Omental fat pad (tissue), 4 donors: ENCODE data around the gene CACNA1D. TPM values are rescaled to one million over a fixed set of nuclear protein-coding genes. Genes with fewer than 3 reads are reported as not detected.

Experiments used
- ATAC-seq: fragments of 150-250 bp; one replicate; pipeline ENCODE4 v1.9.1; 2016; ENCODE audit warnings: mild to moderate bottlenecking, moderate library complexity; ENCODE audit not compliant: low FRiP score
- DNase-seq: peaks from one replicate; pipeline ENCODE4 v3.0.0-alpha.2; 2019; ENCODE audit warnings: low spot score
- total RNA-seq, 4 donors: library from RNA; depleted of rRNA; stranded (reverse); fragments of >200 nt; gene quantifications; one replicate each; pipeline ENCODE4 v1.1.0, GENCODE V29; 2016
- TF ChIP-seq, protein P1 (sequence below), 3 donors: fragments of 450-650 bp; IDR thresholded peaks; one replicate each; pipeline ENCODE4 v1.5.1; 2016 to 2017; ENCODE audit warnings: antibody characterized with exemption in 3 of 3, mild to moderate bottlenecking in 3 of 3, moderate library complexity in 2 of 3

Gene CACNA1D
- total RNA-seq, 4 donors from 2014 or later = 0.24 to 1.8 (median 0.74) TPM

DNA sequence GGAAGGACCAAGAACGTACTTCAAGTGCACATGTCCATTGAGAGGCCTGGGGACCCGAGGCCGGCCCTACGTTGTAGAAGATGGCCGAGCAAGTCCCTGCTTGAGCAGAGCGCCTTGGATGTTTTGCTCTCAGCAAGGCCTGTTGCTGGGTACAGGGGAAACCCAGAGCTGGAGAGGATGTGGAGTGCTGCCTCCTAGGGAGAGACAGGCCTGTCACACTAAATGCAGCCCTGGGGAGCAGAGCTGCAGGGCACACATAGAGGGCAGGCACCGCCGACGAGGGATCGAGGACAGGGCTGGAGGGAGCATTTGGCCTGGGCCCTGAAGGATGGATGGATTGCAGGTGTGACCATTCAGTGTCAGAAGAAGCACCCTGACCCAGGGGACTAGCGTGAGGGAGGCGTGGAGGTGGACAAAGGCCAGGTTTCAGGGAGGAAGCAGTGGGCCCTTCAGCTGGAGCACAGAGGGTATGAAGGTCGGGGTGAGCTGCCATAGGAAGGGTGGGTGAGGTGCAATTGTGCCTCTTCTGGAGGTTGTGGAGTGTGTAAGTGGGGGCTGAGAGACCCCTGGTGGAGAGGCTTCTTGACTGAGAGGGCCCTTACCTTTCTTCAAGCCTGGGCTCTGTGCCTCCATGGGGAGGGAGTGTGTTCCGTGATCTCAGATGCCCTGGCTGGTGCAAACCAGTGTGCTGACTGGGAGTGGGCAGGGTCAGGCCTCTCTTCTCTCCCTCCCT lies 209.4 kb downstream of the CACNA1D start:
- TF ChIP-seq, protein P1, sequence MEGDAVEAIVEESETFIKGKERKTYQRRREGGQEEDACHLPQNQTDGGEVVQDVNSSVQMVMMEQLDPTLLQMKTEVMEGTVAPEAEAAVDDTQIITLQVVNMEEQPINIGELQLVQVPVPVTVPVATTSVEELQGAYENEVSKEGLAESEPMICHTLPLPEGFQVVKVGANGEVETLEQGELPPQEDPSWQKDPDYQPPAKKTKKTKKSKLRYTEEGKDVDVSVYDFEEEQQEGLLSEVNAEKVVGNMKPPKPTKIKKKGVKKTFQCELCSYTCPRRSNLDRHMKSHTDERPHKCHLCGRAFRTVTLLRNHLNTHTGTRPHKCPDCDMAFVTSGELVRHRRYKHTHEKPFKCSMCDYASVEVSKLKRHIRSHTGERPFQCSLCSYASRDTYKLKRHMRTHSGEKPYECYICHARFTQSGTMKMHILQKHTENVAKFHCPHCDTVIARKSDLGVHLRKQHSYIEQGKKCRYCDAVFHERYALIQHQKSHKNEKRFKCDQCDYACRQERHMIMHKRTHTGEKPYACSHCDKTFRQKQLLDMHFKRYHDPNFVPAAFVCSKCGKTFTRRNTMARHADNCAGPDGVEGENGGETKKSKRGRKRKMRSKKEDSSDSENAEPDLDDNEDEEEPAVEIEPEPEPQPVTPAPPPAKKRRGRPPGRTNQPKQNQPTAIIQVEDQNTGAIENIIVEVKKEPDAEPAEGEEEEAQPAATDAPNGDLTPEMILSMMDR (IDR thresholded peaks at IDR 0.05) = no peak
- no peak for ATAC-seq
- no peak for DNase-seq

DNA sequence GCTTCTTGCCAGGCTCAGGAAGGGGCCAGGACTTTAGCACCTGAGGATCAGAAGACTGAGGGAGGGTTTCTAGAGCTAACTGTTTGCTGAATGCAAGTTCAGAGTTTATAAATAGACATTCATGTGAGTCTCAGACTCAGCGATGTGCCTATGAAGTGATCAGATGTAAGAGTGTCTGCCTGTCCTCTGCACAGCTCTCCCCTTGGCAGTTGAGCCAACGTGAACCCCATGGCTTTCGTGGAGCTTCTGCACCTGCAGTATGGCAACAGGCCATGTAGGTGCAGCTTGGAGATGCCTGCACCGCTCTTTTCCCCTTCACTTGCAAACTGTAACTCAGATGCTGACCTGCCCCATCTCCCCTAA lies 209.9 kb downstream of the CACNA1D start:
- TF ChIP-seq, protein P1 (IDR thresholded peaks at IDR 0.05) = no peak
- ATAC-seq = no peak

DNA sequence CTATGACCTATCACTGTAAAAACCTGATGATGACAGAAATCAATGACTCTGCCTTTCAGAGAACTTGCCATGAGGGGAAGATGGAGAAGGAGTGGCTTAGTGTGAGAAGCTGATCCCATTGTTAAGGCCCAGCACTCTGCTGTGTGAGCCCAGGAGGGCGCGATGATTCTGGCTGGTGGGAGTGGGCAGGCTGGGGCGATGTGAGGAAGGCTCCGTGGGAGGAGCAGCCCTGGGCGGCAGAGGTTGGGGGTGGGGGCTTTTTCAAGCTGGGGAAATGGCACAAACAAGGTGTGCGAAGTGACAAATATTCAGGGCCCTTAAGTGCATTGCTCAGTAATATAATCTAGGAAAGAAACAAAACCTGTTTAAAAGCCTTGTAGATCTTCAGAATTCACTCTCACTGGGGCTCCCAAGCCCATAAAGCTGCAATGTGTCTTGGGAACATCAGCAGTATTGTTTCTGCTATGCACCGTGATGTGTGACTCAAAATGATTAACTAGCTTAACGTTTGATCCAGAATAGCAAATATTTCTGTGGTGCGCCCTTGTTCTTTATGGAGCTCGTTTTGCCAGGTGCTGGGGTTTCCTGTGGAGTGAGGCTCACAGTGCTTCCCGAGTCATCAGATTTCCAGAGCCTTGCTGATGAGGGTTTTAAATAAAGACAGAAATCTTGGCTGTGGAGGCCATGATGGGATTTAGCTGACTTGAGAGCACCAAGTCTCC lies 210.8 kb downstream of the CACNA1D start:
- DNase-seq (no peak), ATAC-seq (no peak)
- TF ChIP-seq, protein P1 (IDR thresholded peaks at IDR 0.05) = no peak

More for the DNA sequence above, 209.9 kb downstream of the CACNA1D start:
- DNase-seq = no peak

DNA sequence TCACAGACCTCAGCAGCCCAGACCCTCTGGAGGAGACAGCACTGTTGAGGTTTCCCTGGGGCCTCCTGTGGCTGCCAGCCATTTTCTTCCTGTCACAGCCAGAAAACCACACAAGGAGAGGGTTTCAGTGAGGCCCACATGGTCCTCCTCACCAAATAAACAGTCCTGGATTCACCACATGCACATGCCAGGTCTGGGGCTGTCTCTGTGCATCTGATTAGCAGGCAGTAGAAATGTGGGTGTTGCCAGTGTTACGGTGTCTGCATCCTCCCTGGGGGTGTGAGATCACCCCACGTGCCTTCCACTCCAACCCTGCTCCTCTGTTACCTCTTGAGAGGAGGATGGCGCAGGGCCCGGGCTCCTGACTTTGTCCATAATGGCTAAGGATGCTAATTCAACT lies 211.4 kb downstream of the CACNA1D start:
- no peak for DNase-seq
- TF ChIP-seq, protein P1 (IDR thresholded peaks at IDR 0.05) = no peak
- no peak for ATAC-seq

DNA sequence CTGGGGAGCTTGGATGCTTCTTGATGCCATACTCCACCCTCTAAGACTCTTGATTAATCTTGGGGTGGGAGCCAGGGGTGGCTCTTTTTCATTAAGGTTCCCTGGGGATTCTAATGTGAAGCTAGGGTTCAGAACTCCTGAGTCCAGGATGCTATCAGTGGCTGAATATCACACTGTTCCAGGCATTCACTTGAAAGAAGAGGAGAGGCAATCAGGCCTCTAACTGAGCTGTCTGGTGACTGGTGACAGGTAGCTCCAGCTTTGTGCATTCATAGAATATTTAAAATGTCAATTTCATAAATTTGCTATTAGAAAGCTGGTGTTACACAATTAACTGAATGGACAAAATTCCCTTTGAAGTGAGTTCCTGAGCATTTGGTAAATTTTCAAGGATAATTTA lies 212.8 kb downstream of the CACNA1D start:
- DNase-seq (no peak), ATAC-seq (no peak)
- TF ChIP-seq, protein P1 (IDR thresholded peaks at IDR 0.05) = no peak

DNA sequence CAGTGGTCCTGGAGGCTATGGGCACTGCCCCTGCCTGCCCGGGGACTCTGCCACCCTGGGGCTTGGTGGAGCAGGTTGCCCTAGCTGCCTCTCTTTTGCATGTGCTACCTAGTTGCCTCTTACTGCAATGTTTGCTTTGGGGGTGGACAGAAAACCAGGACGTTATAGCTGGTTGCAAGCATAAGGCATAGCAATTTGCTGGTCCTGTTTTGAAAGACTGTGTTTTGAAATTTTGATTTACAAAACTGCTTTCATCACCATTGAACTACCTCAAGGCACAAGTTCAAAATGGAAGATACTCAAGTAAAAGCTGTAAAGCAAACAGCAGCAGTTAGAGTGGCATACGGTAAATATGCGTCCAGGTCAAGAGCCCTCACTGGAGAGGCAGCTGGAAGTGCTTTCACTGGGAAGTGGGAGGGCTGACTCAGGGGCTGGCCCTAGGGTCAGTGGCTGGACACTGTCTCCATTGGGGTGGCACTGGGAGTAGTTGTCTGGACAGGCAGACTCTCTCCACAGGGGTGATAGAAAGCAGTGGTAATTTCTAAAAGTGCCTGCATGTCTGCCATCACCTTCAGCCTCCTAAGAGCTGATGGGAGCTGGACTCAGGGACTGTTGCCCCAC lies 213.7 kb downstream of the CACNA1D start:
- DNase-seq (no peak), ATAC-seq (no peak)
- TF ChIP-seq, protein P1 (IDR thresholded peaks at IDR 0.05) = no peak
